AG10803 (cell line): ENCODE measurements around the gene PSMB4.
"Not testable (repeated sequence)": the region's sequence is repeated elsewhere in the genome, so short reads cannot be mapped to it uniquely, and the experiment has no call there.

Experiments used
- DNase-seq: peaks from one replicate; pipeline ENCODE4 v3.0.0; 2010; ENCODE audit warnings: low read depth
- H3K4me3 ChIP-seq: 2 replicates; pipeline ENCODE4 v1.5.1; 2011; ENCODE audit warnings: mild to moderate bottlenecking, low read length, control low read depth
- CTCF ChIP-seq: conservative IDR thresholded peaks from 2 replicates; pipeline ENCODE4 v1.5.1; 2011; ENCODE audit warnings: mild to moderate bottlenecking, low read length, control low read depth, inconsistent platforms

Gene PSMB4

DNA sequence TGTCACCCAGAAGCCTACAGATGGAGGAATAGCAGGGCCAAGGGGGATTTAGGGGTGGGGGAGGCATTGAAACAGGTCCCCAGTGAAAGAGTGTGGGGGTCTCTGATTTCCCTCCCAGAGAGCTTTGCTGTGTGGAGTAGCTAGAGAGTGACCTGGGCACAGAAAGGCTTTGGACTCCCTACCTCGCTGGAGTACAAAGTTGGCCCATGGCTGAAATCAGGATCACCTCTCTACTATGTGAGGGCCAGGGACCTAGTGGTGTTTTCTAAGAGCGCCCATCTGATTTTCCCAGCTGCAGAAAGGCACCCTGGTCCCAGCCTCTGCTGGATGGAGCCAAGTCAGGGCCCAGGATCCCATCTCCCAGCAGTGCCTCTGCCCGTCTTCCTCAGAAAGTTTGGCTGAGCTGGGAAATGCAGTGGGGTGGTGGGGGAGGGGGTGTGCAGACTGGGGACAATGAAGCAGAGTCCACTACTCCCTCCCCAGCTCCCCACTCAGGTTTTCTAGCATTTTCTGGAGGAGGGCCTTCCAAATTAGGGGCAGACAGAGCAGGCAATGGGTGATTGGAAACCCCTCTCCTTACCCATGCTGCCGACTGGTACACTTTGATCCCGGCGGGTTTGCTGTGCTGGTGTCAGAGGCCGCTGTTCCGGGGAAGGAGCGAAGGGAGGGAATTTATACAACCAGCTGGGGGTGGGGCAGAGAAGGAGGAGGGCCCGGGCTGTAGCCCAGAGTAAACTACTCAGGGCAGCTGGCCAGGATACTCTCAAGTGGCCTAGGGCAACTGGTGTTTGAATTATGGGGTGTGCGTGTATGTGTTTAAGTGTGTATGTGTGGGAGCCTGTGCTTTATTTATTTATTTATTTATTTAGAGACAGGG is 27.1 kb upstream of the PSMB4 start, which contains the start of gene SELENBP1:
SELENBP1 (minus strand) TSS at position 648 of the 877 bp plus-strand sequence; CDS start at position 584, 64 bp downstream.
- peak; percentile 70 for DNase-seq
- H3K4me3 ChIP-seq, result peak within 1 kb of the TSS; percentile 63

GRCh38 chr1:151373196-151373595 is 26.2 kb upstream of the PSMB4 start:
- no peak overlapping the region for H3K4me3 ChIP-seq
- no peak for TF ChIP-seq CTCF
- no peak for DNase-seq

More for the DNA sequence above, 27.1 kb upstream of the PSMB4 start, which contains the start of gene SELENBP1:
- TF ChIP-seq CTCF, result no peak

DNA sequence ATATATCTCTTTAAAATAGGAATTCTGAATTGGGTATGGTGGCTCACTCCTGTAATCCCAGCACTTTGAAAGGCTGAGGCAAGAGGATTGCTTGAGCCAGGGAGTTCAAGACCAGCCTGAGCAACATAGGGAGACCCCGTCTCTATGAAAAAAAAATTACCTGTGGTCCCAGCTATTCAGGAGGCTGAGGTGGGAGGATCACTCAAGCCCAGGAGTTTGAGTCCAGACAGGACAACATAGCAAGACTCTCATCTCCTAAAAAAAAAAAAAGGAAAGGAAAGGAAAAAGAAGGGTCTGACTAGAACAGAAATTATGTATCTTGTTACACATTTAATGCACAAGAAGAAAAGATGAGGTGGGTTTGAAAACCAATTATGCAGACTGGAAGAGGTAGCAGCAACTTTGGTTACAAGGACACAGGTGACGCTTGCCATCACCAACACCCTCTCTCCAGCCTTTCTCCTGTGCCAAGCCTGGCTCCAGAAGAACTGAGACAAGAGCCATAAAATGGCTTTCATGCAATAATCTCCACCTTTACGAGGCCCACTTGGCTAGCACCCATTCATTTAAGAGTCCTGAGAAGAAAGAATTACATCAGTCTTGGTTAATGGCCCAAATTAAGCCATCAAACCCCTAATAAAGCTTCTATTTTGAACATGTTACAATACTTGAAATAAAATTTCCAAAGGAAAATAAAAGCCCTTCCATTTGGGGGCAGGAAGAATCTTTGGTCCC is 22.1 kb upstream of the PSMB4 start:
- H3K4me3 ChIP-seq, result no peak overlapping the region
- no peak for TF ChIP-seq CTCF
- DNase-seq, result no peak

- TF ChIP-seq CTCF, result no peak
- no peak overlapping the region for H3K4me3 ChIP-seq
- DNase-seq, result no peak
Measured at GRCh38 chr1:151384584-151384983, 14.8 kb upstream of the PSMB4 start.

DNA sequence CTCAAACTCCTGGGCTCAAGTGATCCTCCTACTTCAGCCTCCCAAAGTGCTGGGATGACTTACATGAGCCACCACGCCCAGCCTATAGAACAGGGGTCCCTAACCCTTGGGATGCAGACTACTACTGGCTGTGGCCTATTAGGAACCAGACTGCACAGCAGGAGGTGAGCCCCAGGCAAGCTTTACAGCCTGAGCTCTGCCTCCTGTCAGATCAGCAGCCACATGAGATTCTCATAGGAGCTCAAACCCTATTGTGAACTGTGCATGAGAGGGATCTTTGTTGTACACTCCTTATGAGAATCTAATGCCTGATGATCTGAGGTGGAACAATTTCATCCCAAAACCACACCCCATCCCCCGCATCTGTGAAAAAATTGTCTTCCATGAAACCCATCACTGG is 13.4 kb upstream of the PSMB4 start:
- H3K4me3 ChIP-seq, result no peak overlapping the region
- TF ChIP-seq CTCF, result no peak
- no peak for DNase-seq

GRCh38 chr1:151390221-151391078 is 8.9 kb upstream of the PSMB4 start:
- DNase-seq, result not testable (repeated sequence)

GRCh38 chr1:151391079-151391563 is 8.3 kb upstream of the PSMB4 start:
- DNase-seq, result no peak
- no peak overlapping the region for H3K4me3 ChIP-seq
- TF ChIP-seq CTCF, result no peak

More at GRCh38 chr1:151390221-151391078, 8.9 kb upstream of the PSMB4 start:
- not testable (repeated sequence) for H3K4me3 ChIP-seq
